HEK293T (cell line): Measurements from ENCODE around the gene TTC29.
"Not testable (repeated sequence)": the region's sequence is repeated elsewhere in the genome, so short reads cannot be mapped to it uniquely, and the experiment has no call there.

Source experiments
- CTCF ChIA-PET: fragments of 350-600 bp; formaldehyde crosslinking; extraction: SDS; loops from one replicate; lab custom pipeline; 2021; ENCODE audit warnings: antibody characterized with exemption, inconsistent platforms; lab: Yijun Ruan, JAX
- POLR2A ChIA-PET: fragments of 350-600 bp; formaldehyde crosslinking; extraction: SDS; loops from one replicate; lab custom pipeline; 2020; ENCODE audit warnings: antibody characterized with exemption, inconsistent platforms; lab: Yijun Ruan, JAX
- DNase-seq: peaks from one replicate; pipeline ENCODE4 v3.0.0; 2012; ENCODE audit warnings: mixed read lengths; ENCODE audit errors: extremely low spot score
- ARNT ChIP-seq: fragments of 450-650 bp; IDR thresholded peaks from 2 replicates; pipeline ENCODE4 v1.6.1; 2017; ENCODE audit warnings: mild to moderate bottlenecking
- BHLHE40 ChIP-seq: fragments of 450-650 bp; IDR thresholded peaks from 2 replicates; pipeline ENCODE4 v1.6.1; 2016; ENCODE audit warnings: mild to moderate bottlenecking, moderate library complexity, borderline replicate concordance
- CTBP1 ChIP-seq: fragments of 450-650 bp; IDR thresholded peaks from 2 replicates; pipeline ENCODE4 v1.6.1; 2016; ENCODE audit warnings: borderline replicate concordance
- ELF4 ChIP-seq: fragments of 450-650 bp; IDR thresholded peaks from 2 replicates; pipeline ENCODE4 v1.6.1; 2017; ENCODE audit warnings: antibody characterized with exemption
- FOXA1 ChIP-seq: fragments of 450-650 bp; IDR thresholded peaks from 2 replicates; pipeline ENCODE4 v1.6.1; 2016; ENCODE audit warnings: mild to moderate bottlenecking
- FOXK2 ChIP-seq: fragments of 450-650 bp; IDR thresholded peaks from 2 replicates; pipeline ENCODE4 v1.6.1; 2016; ENCODE audit warnings: mild to moderate bottlenecking
- FOXM1 ChIP-seq: fragments of 450-650 bp; IDR thresholded peaks from 2 replicates; pipeline ENCODE4 v1.6.1; 2017; ENCODE audit warnings: mild to moderate bottlenecking, borderline replicate concordance
- HDGF ChIP-seq: fragments of 450-650 bp; IDR thresholded peaks from 2 replicates; pipeline ENCODE4 v1.6.1; 2017; ENCODE audit warnings: antibody characterized with exemption, borderline replicate concordance
- L3MBTL2 ChIP-seq: fragments of 450-650 bp; conservative IDR thresholded peaks from 2 replicates; pipeline ENCODE4 v1.6.1; 2016; ENCODE audit warnings: mild to moderate bottlenecking
- LEF1 ChIP-seq: fragments of 450-650 bp; IDR thresholded peaks from 2 replicates; pipeline ENCODE4 v1.6.1; 2017; ENCODE audit warnings: mild to moderate bottlenecking, borderline replicate concordance
- NFRKB ChIP-seq: fragments of 450-650 bp; IDR thresholded peaks from 2 replicates; pipeline ENCODE4 v1.6.1; 2016; ENCODE audit warnings: mild to moderate bottlenecking, moderate library complexity
- SP1 ChIP-seq: fragments of 450-650 bp; IDR thresholded peaks from 2 replicates; pipeline ENCODE4 v1.6.1; 2017
- SUZ12 ChIP-seq: fragments of 450-650 bp; IDR thresholded peaks from 2 replicates; pipeline ENCODE4 v1.6.1; 2016; ENCODE audit warnings: mild to moderate bottlenecking
- TARDBP ChIP-seq: fragments of 450-650 bp; IDR thresholded peaks from 2 replicates; pipeline ENCODE4 v1.6.1; 2016
- ZNF384 ChIP-seq: fragments of 450-650 bp; IDR thresholded peaks from 2 replicates; pipeline ENCODE4 v1.6.1; 2016
- TF ChIP-seq, protein P1 (sequence below): fragments of 450-650 bp; IDR thresholded peaks from 2 replicates; pipeline ENCODE4 v1.6.1; 2016

TTC29 gene

DNA sequence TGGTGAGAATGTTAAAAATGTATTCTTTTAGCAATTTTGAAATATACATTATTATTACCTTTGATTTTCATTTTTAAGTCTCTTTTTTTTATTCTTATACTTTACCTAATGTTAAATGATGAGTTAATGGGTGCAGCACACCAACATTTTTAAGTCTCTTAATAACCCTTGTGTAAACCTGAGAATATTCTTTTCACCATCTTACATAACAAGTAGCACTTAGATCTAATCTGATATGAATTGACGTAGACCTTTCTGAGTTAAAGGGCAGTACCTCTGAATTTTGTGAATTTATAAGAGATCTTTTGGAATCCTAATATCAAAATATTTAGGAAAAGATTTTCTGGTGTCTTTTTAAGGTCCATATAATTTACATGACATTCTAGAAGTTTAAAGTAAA lies 110.6 kb downstream of the TTC29 start:
- CTCF ChIA-PET = no interaction called here
- TF ChIP-seq, protein P1, sequence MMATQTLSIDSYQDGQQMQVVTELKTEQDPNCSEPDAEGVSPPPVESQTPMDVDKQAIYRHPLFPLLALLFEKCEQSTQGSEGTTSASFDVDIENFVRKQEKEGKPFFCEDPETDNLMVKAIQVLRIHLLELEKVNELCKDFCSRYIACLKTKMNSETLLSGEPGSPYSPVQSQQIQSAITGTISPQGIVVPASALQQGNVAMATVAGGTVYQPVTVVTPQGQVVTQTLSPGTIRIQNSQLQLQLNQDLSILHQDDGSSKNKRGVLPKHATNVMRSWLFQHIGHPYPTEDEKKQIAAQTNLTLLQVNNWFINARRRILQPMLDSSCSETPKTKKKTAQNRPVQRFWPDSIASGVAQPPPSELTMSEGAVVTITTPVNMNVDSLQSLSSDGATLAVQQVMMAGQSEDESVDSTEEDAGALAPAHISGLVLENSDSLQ = no peak
- TF ChIP-seq FOXM1 (no peak), ZNF384 (no peak), HDGF (no peak), FOXK2 (no peak), SP1 (no peak), ARNT (no peak), L3MBTL2 (no peak), NFRKB (no peak), SUZ12 (no peak), ELF4 (no peak), LEF1 (no peak), CTBP1 (no peak), TARDBP (no peak), FOXA1 (no peak), BHLHE40 (no peak)
- POLR2A ChIA-PET = no interaction called here
- no peak for DNase-seq

- ChIA-PET POLR2A (no interaction called here), CTCF (no interaction called here)
- TF ChIP-seq BHLHE40 (no peak), LEF1 (no peak), ARNT (no peak), ELF4 (no peak)
- no peak for DNase-seq
Measured at GRCh38 chr4:146834263-146835034, 111.2 kb downstream of the TTC29 start.

DNA sequence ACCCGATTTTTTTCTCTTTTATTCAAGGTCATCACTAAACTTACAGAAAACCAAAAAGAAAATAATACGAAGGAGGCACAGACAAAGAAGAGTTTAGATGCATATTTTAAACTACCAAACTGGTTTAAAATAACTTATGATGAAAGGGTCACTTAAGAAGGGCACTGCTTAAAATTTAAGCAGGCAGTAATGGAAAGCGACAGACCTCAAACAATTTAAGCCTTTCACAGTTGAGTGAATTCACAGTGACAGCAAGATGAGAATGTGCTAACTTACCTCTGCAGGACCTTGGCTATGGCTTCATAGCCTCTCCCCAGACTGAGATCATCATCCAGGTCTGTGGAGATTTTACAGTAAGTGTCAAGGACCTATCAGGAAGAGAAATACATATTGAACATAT lies 112.1 kb downstream of the TTC29 start:
- POLR2A ChIA-PET = no interaction called here
- CTCF ChIA-PET = no interaction called here
- TF ChIP-seq HDGF (no peak), TARDBP (no peak), SP1 (no peak), FOXK2 (no peak), FOXM1 (no peak), BHLHE40 (no peak), L3MBTL2 (no peak), NFRKB (no peak), ARNT (no peak), CTBP1 (no peak)
- TF ChIP-seq, protein P1 = no peak
- DNase-seq = no peak

GRCh38 chr4:146822980-146823379 lies 122.7 kb downstream of the TTC29 start:
- POLR2A ChIA-PET, CTCF ChIA-PET, DNase-seq: not testable (repeated sequence)

GRCh38 chr4:146814750-146815149 lies 130.9 kb downstream of the TTC29 start:
- TF ChIP-seq SUZ12 = no peak
- TF ChIP-seq CTBP1 = no peak
- ChIA-PET CTCF (no interaction called here), POLR2A (no interaction called here)
- no peak for DNase-seq

DNA sequence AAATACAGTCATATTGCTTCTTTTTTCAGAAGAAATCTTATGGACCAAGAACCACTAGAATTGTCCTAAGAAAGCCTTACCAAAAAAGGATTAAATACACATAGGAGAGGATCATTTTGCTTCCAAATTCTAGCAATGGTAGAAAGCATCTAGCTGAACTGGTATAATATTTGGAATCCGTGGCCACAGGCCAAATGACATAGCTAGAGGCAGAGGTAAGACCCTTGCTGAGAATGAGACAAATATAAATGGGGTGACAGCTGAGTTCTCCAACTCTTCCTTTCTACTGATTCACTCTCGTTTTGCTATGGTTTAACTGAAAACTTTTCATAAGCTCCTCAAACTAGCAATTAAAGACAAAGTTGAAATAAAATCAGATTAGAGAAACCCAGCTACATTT lies 150.0 kb downstream of the TTC29 start:
- POLR2A ChIA-PET = no interaction called here

More for the DNA sequence above, 150.0 kb downstream of the TTC29 start:
- no peak for DNase-seq
- CTCF ChIA-PET = no interaction called here
- TF ChIP-seq SP1 = no peak
- no peak for TF ChIP-seq TARDBP
- TF ChIP-seq HDGF = no peak
- TF ChIP-seq LEF1 = no peak
- TF ChIP-seq, protein P1 = no peak
- no peak for TF ChIP-seq CTBP1
- no peak for TF ChIP-seq NFRKB
- TF ChIP-seq L3MBTL2 = no peak
- TF ChIP-seq ARNT = no peak
- no peak for TF ChIP-seq FOXM1
- TF ChIP-seq FOXA1 = no peak
- no peak for TF ChIP-seq ZNF384
- no peak for TF ChIP-seq BHLHE40
- no peak for TF ChIP-seq SUZ12
